ENCODE data around the gene G2E3.

DNA sequence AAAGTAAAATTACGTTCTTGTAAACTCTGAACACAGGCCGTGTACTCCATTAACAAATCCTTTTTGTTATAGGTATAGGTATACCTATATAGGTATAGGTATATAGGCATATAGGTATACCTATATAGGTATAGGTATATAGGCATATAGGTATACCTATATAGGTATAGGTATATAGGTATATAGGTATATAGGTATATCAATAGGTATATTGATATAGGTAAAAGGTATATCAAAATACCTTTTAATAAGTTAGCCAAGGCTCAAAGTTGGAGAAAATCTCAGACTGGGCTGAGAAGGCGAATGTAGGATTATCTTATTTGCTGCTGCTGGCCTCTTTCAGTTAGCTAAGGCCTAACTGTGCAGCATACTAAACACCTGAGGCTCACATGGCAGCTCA is 66.6 kb downstream of the G2E3 start:
- no peak for TF ChIP-seq POLR2A (IDR thresholded peaks at IDR 0.05)
- TF ChIP-seq, protein P1, sequence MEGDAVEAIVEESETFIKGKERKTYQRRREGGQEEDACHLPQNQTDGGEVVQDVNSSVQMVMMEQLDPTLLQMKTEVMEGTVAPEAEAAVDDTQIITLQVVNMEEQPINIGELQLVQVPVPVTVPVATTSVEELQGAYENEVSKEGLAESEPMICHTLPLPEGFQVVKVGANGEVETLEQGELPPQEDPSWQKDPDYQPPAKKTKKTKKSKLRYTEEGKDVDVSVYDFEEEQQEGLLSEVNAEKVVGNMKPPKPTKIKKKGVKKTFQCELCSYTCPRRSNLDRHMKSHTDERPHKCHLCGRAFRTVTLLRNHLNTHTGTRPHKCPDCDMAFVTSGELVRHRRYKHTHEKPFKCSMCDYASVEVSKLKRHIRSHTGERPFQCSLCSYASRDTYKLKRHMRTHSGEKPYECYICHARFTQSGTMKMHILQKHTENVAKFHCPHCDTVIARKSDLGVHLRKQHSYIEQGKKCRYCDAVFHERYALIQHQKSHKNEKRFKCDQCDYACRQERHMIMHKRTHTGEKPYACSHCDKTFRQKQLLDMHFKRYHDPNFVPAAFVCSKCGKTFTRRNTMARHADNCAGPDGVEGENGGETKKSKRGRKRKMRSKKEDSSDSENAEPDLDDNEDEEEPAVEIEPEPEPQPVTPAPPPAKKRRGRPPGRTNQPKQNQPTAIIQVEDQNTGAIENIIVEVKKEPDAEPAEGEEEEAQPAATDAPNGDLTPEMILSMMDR (IDR thresholded peaks at IDR 0.05): no peak
